ENCODE data around the gene PFKFB1. TPM values are rescaled to one million over a fixed set of nuclear protein-coding genes. Genes with fewer than 3 reads are reported as not detected.
"Not testable (repeated sequence)": the region's sequence is repeated elsewhere in the genome, so short reads cannot be mapped to it uniquely, and the experiment has no call there.

PFKFB1 gene
- polyA plus RNA-seq, 1 experiment = 0.10 TPM

GRCh38 chrX:54994668-54995351 lies 822 bp upstream of the PFKFB1 start:
- POLR2A ChIA-PET = no interaction called here
- H3K36me3 ChIP-seq (ENCODE audit: control insufficient read depth, insufficient read depth, low read length) = no peaks in the 10 kb centered on the region
- no peak for DNase-seq (ENCODE audit: low read depth)
- H3K4me3 ChIP-seq (ENCODE audit: low read depth, low read length) = no peak overlapping the region
- CTCF ChIA-PET = no interaction called here
- no peak for TF ChIP-seq CTCF (IDR thresholded peaks at IDR 0.05; ENCODE audit: insufficient read depth, low read depth, low read length)
- no peaks in the 10 kb centered on the region for H3K27me3 ChIP-seq (ENCODE audit: control insufficient read depth, insufficient read depth, low read length)

- DNase-seq (ENCODE audit: low read depth) = no peak
- ChIA-PET POLR2A (no interaction called here), CTCF (no interaction called here)
- Histone ChIP-seq H3K27me3 (ENCODE audit: control insufficient read depth, insufficient read depth, low read length) (no peaks in the 10 kb centered on the region), H3K4me3 (ENCODE audit: low read depth, low read length) (no peak overlapping the region), H3K36me3 (ENCODE audit: control insufficient read depth, insufficient read depth, low read length) (no peaks in the 10 kb centered on the region)
- TF ChIP-seq CTCF (IDR thresholded peaks at IDR 0.05; ENCODE audit: insufficient read depth, low read depth, low read length) = no peak
Measured at GRCh38 chrX:54992911-54993622, 921 bp downstream of the PFKFB1 start.

- DNase-seq (ENCODE audit: low read depth) = no peak
- H3K36me3 ChIP-seq (ENCODE audit: control insufficient read depth, insufficient read depth, low read length) = no peaks in the 10 kb centered on the region
- H3K27me3 ChIP-seq (ENCODE audit: control insufficient read depth, insufficient read depth, low read length) = no peaks in the 10 kb centered on the region
- no peak overlapping the region for H3K4me3 ChIP-seq (ENCODE audit: low read depth, low read length)
- ChIA-PET CTCF (no interaction called here), POLR2A (no interaction called here)
- no peak for TF ChIP-seq CTCF (IDR thresholded peaks at IDR 0.05; ENCODE audit: insufficient read depth, low read depth, low read length)
Measured at GRCh38 chrX:54991706-54992105, 2.3 kb downstream of the PFKFB1 start.

- CTCF ChIA-PET; DNase-seq (ENCODE audit: low read depth); POLR2A ChIA-PET; H3K27me3 ChIP-seq (ENCODE audit: control insufficient read depth, insufficient read depth, low read length); H3K36me3 ChIP-seq (ENCODE audit: control insufficient read depth, insufficient read depth, low read length); H3K4me3 ChIP-seq (ENCODE audit: low read depth, low read length): not testable (repeated sequence)
Measured at GRCh38 chrX:54983306-54983705, 10.7 kb downstream of the PFKFB1 start.

- Histone ChIP-seq H3K4me3 (ENCODE audit: low read depth, low read length) (no peak overlapping the region), H3K36me3 (ENCODE audit: control insufficient read depth, insufficient read depth, low read length) (no peaks in the 10 kb centered on the region), H3K27me3 (ENCODE audit: control insufficient read depth, insufficient read depth, low read length) (no peaks in the 10 kb centered on the region)
- POLR2A ChIA-PET = no interaction called here
- TF ChIP-seq CTCF (IDR thresholded peaks at IDR 0.05; ENCODE audit: insufficient read depth, low read depth, low read length) = no peak
- DNase-seq (ENCODE audit: low read depth) = no peak
- CTCF ChIA-PET = no interaction called here
Measured at GRCh38 chrX:54980334-54980733, 13.7 kb downstream of the PFKFB1 start.

GRCh38 chrX:54979432-54979831 lies 14.6 kb downstream of the PFKFB1 start:
- ChIA-PET POLR2A (no interaction called here), CTCF (no interaction called here)
- Histone ChIP-seq H3K27me3 (ENCODE audit: control insufficient read depth, insufficient read depth, low read length) (no peaks in the 10 kb centered on the region), H3K36me3 (ENCODE audit: control insufficient read depth, insufficient read depth, low read length) (no peaks in the 10 kb centered on the region), H3K4me3 (ENCODE audit: low read depth, low read length) (no peak overlapping the region)
- no peak for DNase-seq (ENCODE audit: low read depth)
- no peak for TF ChIP-seq CTCF (IDR thresholded peaks at IDR 0.05; ENCODE audit: insufficient read depth, low read depth, low read length)
